ENCODE measurements around the gene EPAS1.

EPAS1 gene

DNA sequence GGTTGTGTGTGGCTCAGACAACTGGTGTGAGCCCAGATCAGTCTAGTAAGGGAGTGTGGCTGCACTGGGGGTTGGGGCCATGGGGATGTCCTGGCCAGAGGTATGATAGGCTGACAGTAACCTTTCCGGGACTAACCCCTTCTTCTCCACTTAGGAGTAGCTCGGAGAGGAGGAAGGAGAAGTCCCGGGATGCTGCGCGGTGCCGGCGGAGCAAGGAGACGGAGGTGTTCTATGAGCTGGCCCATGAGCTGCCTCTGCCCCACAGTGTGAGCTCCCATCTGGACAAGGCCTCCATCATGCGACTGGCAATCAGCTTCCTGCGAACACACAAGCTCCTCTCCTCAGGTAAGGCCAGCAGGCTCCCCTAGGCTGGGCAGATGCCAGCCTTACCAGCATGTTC lies 49.5 kb downstream of the EPAS1 start:
- no peak for TF ChIP-seq ZNF70 (CRISPR knock-in tag; IDR thresholded peaks at IDR 0.05)
- TF ChIP-seq, protein P1, sequence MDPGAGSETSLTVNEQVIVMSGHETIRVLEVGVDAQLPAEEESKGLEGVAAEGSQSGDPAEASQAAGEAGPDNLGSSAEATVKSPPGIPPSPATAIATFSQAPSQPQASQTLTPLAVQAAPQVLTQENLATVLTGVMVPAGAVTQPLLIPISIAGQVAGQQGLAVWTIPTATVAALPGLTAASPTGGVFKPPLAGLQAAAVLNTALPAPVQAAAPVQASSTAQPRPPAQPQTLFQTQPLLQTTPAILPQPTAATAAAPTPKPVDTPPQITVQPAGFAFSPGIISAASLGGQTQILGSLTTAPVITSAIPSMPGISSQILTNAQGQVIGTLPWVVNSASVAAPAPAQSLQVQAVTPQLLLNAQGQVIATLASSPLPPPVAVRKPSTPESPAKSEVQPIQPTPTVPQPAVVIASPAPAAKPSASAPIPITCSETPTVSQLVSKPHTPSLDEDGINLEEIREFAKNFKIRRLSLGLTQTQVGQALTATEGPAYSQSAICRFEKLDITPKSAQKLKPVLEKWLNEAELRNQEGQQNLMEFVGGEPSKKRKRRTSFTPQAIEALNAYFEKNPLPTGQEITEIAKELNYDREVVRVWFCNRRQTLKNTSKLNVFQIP (CRISPR knock-in tag; IDR thresholded peaks at IDR 0.05; ENCODE audit: borderline replicate concordance, low read depth), result no peak
- TF ChIP-seq ESRRG (CRISPR knock-in tag; IDR thresholded peaks at IDR 0.05), result no peak
- no peak for TF ChIP-seq ZFP3 (CRISPR knock-in tag; IDR thresholded peaks at IDR 0.05)
- no peak for TF ChIP-seq OSR1 (CRISPR knock-in tag; IDR thresholded peaks at IDR 0.05)
- no peak for TF ChIP-seq ZNF8 (CRISPR knock-in tag; IDR thresholded peaks at IDR 0.05)
- no peak for TF ChIP-seq TOX (CRISPR knock-in tag; IDR thresholded peaks at IDR 0.05; ENCODE audit: borderline replicate concordance)
- no peak for TF ChIP-seq RARB (CRISPR knock-in tag; IDR thresholded peaks at IDR 0.05)
- TF ChIP-seq TCF4 (CRISPR knock-in tag; IDR thresholded peaks at IDR 0.05; ENCODE audit: borderline replicate concordance), result no peak
- TF ChIP-seq ZNF565 (CRISPR knock-in tag; conservative IDR thresholded peaks at IDR 0.05; ENCODE audit: low read depth), result no peak
- no peak for TF ChIP-seq GLIS3 (CRISPR knock-in tag; IDR thresholded peaks at IDR 0.05)
- no peak for TF ChIP-seq SNAI2 (CRISPR knock-in tag; IDR thresholded peaks at IDR 0.05)
- TF ChIP-seq PPARA (CRISPR knock-in tag; IDR thresholded peaks at IDR 0.05; ENCODE audit: borderline replicate concordance), result no peak
- TF ChIP-seq, protein P2, sequence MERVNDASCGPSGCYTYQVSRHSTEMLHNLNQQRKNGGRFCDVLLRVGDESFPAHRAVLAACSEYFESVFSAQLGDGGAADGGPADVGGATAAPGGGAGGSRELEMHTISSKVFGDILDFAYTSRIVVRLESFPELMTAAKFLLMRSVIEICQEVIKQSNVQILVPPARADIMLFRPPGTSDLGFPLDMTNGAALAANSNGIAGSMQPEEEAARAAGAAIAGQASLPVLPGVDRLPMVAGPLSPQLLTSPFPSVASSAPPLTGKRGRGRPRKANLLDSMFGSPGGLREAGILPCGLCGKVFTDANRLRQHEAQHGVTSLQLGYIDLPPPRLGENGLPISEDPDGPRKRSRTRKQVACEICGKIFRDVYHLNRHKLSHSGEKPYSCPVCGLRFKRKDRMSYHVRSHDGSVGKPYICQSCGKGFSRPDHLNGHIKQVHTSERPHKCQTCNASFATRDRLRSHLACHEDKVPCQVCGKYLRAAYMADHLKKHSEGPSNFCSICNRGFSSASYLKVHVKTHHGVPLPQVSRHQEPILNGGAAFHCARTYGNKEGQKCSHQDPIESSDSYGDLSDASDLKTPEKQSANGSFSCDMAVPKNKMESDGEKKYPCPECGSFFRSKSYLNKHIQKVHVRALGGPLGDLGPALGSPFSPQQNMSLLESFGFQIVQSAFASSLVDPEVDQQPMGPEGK (CRISPR knock-in tag; IDR thresholded peaks at IDR 0.05; ENCODE audit: borderline replicate concordance), result no peak
- no peak for TF ChIP-seq ARNTL (CRISPR knock-in tag; IDR thresholded peaks at IDR 0.05; ENCODE audit: borderline replicate concordance, low read depth)
- TF ChIP-seq, protein P3, sequence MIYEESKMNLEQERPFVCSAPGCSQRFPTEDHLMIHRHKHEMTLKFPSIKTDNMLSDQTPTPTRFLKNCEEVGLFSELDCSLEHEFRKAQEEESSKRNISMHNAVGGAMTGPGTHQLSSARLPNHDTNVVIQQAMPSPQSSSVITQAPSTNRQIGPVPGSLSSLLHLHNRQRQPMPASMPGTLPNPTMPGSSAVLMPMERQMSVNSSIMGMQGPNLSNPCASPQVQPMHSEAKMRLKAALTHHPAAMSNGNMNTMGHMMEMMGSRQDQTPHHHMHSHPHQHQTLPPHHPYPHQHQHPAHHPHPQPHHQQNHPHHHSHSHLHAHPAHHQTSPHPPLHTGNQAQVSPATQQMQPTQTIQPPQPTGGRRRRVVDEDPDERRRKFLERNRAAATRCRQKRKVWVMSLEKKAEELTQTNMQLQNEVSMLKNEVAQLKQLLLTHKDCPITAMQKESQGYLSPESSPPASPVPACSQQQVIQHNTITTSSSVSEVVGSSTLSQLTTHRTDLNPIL (CRISPR knock-in tag; IDR thresholded peaks at IDR 0.05; ENCODE audit: low read depth), result no peak
- TF ChIP-seq ZC3H10 (CRISPR knock-in tag; IDR thresholded peaks at IDR 0.05), result no peak
- TF ChIP-seq BACH2 (CRISPR knock-in tag; IDR thresholded peaks at IDR 0.05; ENCODE audit: borderline replicate concordance), result no peak
- TF ChIP-seq ISL1 (CRISPR knock-in tag; IDR thresholded peaks at IDR 0.05), result no peak
- ATAC-seq, result no peak

DNA sequence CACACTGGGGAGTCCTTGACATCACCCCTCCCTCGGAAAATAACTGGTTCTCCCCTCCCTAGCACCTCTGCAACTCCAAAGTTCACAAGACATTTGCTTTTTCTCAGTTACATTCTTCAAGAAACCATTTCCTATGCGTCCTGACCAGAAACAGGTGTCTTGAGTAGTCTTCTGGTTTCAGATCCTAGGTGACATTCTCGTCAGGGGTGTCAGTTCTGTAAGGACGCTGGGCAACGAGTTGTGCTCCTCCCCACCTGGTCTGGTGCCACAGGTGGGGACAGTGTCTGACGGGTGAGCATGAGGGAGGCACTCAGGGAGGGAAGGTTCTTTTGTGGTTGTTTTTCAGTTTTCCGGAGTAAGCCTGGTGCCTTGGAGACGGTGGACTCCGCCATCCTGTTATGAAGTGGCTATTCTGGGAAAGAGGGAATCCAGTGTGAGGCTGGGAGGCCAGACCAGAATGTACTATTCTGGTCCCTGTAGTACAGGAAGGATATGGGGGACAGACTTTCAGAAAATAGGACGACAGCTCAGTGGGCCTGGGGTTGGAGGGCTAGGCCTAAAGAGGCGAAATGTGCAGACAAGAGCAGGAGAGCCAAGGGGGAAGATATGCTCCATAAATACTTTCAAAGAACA lies 50.6 kb downstream of the EPAS1 start:
- TF ChIP-seq ZC3H10 (CRISPR knock-in tag; IDR thresholded peaks at IDR 0.05) (no peak), OSR1 (CRISPR knock-in tag; IDR thresholded peaks at IDR 0.05) (no peak), ZNF565 (CRISPR knock-in tag; conservative IDR thresholded peaks at IDR 0.05; ENCODE audit: low read depth) (no peak), TCF4 (CRISPR knock-in tag; IDR thresholded peaks at IDR 0.05; ENCODE audit: borderline replicate concordance) (no peak), RARB (CRISPR knock-in tag; IDR thresholded peaks at IDR 0.05) (no peak), TOX (CRISPR knock-in tag; IDR thresholded peaks at IDR 0.05; ENCODE audit: borderline replicate concordance) (no peak), BACH2 (CRISPR knock-in tag; IDR thresholded peaks at IDR 0.05; ENCODE audit: borderline replicate concordance) (no peak), PPARA (CRISPR knock-in tag; IDR thresholded peaks at IDR 0.05; ENCODE audit: borderline replicate concordance) (no peak), CSDC2 (CRISPR knock-in tag; IDR thresholded peaks at IDR 0.05) (no peak), ISL1 (CRISPR knock-in tag; IDR thresholded peaks at IDR 0.05) (no peak), GLIS3 (CRISPR knock-in tag; IDR thresholded peaks at IDR 0.05) (no peak), ZNF8 (CRISPR knock-in tag; IDR thresholded peaks at IDR 0.05) (no peak), SNAI2 (CRISPR knock-in tag; IDR thresholded peaks at IDR 0.05) (no peak)
- TF ChIP-seq, protein P1 (CRISPR knock-in tag; IDR thresholded peaks at IDR 0.05; ENCODE audit: borderline replicate concordance, low read depth), result no peak
- TF ChIP-seq, protein P4, sequence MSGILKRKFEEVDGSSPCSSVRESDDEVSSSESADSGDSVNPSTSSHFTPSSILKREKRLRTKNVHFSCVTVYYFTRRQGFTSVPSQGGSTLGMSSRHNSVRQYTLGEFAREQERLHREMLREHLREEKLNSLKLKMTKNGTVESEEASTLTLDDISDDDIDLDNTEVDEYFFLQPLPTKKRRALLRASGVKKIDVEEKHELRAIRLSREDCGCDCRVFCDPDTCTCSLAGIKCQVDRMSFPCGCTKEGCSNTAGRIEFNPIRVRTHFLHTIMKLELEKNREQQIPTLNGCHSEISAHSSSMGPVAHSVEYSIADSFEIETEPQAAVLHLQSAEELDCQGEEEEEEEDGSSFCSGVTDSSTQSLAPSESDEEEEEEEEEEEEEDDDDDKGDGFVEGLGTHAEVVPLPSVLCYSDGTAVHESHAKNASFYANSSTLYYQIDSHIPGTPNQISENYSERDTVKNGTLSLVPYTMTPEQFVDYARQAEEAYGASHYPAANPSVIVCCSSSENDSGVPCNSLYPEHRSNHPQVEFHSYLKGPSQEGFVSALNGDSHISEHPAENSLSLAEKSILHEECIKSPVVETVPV (CRISPR knock-in tag; IDR thresholded peaks at IDR 0.05), result no peak
- TF ChIP-seq, protein P3 (CRISPR knock-in tag; IDR thresholded peaks at IDR 0.05; ENCODE audit: low read depth), result no peak
- TF ChIP-seq, protein P2 (CRISPR knock-in tag; IDR thresholded peaks at IDR 0.05; ENCODE audit: borderline replicate concordance), result no peak
- no peak for ATAC-seq
